ENCODE data around the gene NAA80.

Gene NAA80

DNA sequence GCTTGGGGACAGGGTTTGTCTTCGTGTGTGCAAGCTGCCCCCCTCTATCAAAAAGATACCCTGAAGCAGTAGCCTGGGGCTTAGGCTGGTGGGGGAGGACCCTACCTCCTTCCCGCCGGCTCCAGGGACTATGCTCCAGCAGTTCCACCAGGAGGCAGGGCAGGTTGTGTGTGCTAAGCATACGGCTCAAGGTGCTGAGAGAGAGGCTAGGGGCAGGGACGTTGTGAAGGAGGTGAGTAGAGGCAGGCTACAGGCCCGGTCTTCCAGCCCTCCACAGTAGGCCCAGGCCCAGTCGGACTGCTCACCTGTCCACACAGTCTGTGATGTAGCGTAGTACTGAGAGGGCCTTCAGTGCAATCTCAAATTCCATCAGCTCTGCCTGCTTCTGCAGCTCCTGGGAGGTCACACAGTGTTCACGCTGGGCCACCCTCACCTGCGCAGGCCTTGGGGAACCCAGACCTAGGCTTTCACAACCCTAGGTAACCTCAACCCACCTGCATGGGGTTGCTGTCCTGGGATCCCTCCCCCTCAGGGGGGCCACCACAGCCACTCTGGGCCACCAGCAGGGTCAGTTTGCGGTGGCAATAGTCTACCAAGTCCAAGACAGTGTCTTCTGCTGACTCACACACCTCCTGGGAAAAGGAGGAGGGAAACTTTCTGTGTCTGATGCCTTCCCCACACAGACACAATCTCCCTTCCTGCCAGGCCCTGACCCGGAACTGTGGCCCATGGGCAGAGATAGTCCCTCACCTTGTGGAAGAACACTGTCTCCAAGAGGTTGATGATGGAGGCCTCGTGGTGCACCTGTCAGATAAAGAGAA is 43.8 kb upstream of the NAA80 start:
- Histone ChIP-seq H3K4me3 (IDR thresholded peaks at IDR 0.05; ENCODE audit: insufficient read depth, low read depth, low read length) (no peak overlapping the region), H3K27me3 (ENCODE audit: insufficient read depth, low read depth) (no peaks in the 10 kb centered on the region), H3K4me2 (no peak overlapping the region), H3K27ac (no peak overlapping the region), H3K4me1 (ENCODE audit: low read depth, poor library complexity, severe bottlenecking) (no peaks in the 10 kb centered on the region), H4K20me1 (ENCODE audit: insufficient read depth) (no peaks in the 10 kb centered on the region), H3K9ac (no peak overlapping the region), H3K36me3 (ENCODE audit: insufficient read depth) (no peaks in the 10 kb centered on the region), H3K79me2 (ENCODE audit: insufficient read depth, low read depth) (no peaks in the 10 kb centered on the region), H2AFZ (ENCODE audit: low read depth) (no peak overlapping the region)
- TF ChIP-seq CTCF (conservative IDR thresholded peaks at IDR 0.05; ENCODE audit: low read depth, low read length) = no peak

GRCh38 chr3:50341996-50342650 is 42.9 kb upstream of the NAA80 start:
- H3K36me3 ChIP-seq (ENCODE audit: insufficient read depth) = no peaks in the 10 kb centered on the region
- H3K79me2 ChIP-seq (ENCODE audit: insufficient read depth, low read depth) = no peaks in the 10 kb centered on the region
- H2AFZ ChIP-seq (ENCODE audit: low read depth) = no peak overlapping the region
- TF ChIP-seq CTCF (conservative IDR thresholded peaks at IDR 0.05; ENCODE audit: low read depth, low read length) = no peak
- no peaks in the 10 kb centered on the region for H3K4me1 ChIP-seq (ENCODE audit: low read depth, poor library complexity, severe bottlenecking)
- H4K20me1 ChIP-seq (ENCODE audit: insufficient read depth) = no peaks in the 10 kb centered on the region
- H3K4me3 ChIP-seq (IDR thresholded peaks at IDR 0.05; ENCODE audit: insufficient read depth, low read depth, low read length) = no peak overlapping the region
- H3K9ac ChIP-seq = no peak overlapping the region
- H3K27me3 ChIP-seq (ENCODE audit: insufficient read depth, low read depth) = no peaks in the 10 kb centered on the region
- no peak overlapping the region for H3K4me2 ChIP-seq
- no peak overlapping the region for H3K27ac ChIP-seq

- TF ChIP-seq CTCF (conservative IDR thresholded peaks at IDR 0.05; ENCODE audit: low read depth, low read length) = no peak
- H3K27ac ChIP-seq = no peak overlapping the region
- no peaks in the 10 kb centered on the region for H3K4me1 ChIP-seq (ENCODE audit: low read depth, poor library complexity, severe bottlenecking)
- no peak overlapping the region for H3K4me2 ChIP-seq
- no peaks in the 10 kb centered on the region for H3K27me3 ChIP-seq (ENCODE audit: insufficient read depth, low read depth)
- H3K4me3 ChIP-seq (IDR thresholded peaks at IDR 0.05; ENCODE audit: insufficient read depth, low read depth, low read length) = no peak overlapping the region
- H3K9ac ChIP-seq = no peak overlapping the region
- H3K79me2 ChIP-seq (ENCODE audit: insufficient read depth, low read depth) = peaks cover 4% of the 10 kb centered on the region
- H4K20me1 ChIP-seq (ENCODE audit: insufficient read depth) = no peaks in the 10 kb centered on the region
- no peaks in the 10 kb centered on the region for H3K36me3 ChIP-seq (ENCODE audit: insufficient read depth)
- no peak overlapping the region for H2AFZ ChIP-seq (ENCODE audit: low read depth)
These were observed 42.3 kb upstream of the NAA80 start for GRCh38 chr3:50341537-50341936.

GRCh38 chr3:50340448-50341329 is 41.5 kb upstream of the NAA80 start, which contains the start of gene RASSF1:
Gene RASSF1 (minus strand): TSS chr3:50340836. CDS start chr3:50340805, 31 bp downstream.
- Histone ChIP-seq H2AFZ (ENCODE audit: low read depth) (no peak within 1 kb of the TSS), H3K79me2 (ENCODE audit: insufficient read depth, low read depth) (peaks cover 13% of the 10 kb centered on the region), H3K4me2 (no peak within 1 kb of the TSS), H4K20me1 (ENCODE audit: insufficient read depth) (no peaks in the 10 kb centered on the region), H3K9ac (no peak within 1 kb of the TSS), H3K4me3 (IDR thresholded peaks at IDR 0.05; ENCODE audit: insufficient read depth, low read depth, low read length) (no peak within 1 kb of the TSS), H3K36me3 (ENCODE audit: insufficient read depth) (no peaks in the 10 kb centered on the region), H3K4me1 (ENCODE audit: low read depth, poor library complexity, severe bottlenecking) (no peaks in the 10 kb centered on the region), H3K27me3 (ENCODE audit: insufficient read depth, low read depth) (no peaks in the 10 kb centered on the region), H3K27ac (no peak within 1 kb of the TSS)
- TF ChIP-seq CTCF (conservative IDR thresholded peaks at IDR 0.05; ENCODE audit: low read depth, low read length) = no peak

Measured in KMS-11 (cell line).